Activated T-helper 1 cell treated with anti-CD3 and anti-CD28 coated beads, Interleukin-12 subunit alpha, Interleukin-12 subunit beta, Interleukin-2, Interleukin-4 antibody, amounts not matched to agents 30 ng/mL and 10 ng/mL and 1 ng/mL, durations not matched to agents 14 hours and 24 hours and 36 hours (primary cell): ENCODE measurements around the gene SZT2. TPM values are rescaled to one million over a fixed set of nuclear protein-coding genes. Genes with fewer than 3 reads are reported as not detected.
A peak's percentile ranks its signal among the peaks of the same experiment; 100 is the strongest.
"Not testable (repeated sequence)": the region's sequence is repeated elsewhere in the genome, so short reads cannot be mapped to it uniquely, and the experiment has no call there.

Source experiments
- DNase-seq: peaks from one replicate; pipeline ENCODE4 v3.0.0; 2021; ENCODE audit warnings: low spot score
- H3K27ac Mint-ChIP-seq: one replicate; pipeline ENCODE4 v1.8.0; 2021; ENCODE audit warnings: mild to moderate bottlenecking, mixed read lengths
- H3K27me3 Mint-ChIP-seq: one replicate; pipeline ENCODE4 v1.8.0; 2022; ENCODE audit warnings: mild to moderate bottlenecking, moderate library complexity, mixed read lengths; ENCODE audit not compliant: insufficient read depth
- H3K36me3 Mint-ChIP-seq: one replicate; pipeline ENCODE4 v1.8.0; 2021; ENCODE audit warnings: low read depth, mixed read lengths
- H3K4me1 Mint-ChIP-seq: one replicate; pipeline ENCODE4 v1.8.0; 2021; ENCODE audit warnings: low read depth, mixed read lengths
- H3K4me3 Mint-ChIP-seq: one replicate; pipeline ENCODE4 v1.8.0; 2021; ENCODE audit warnings: mild to moderate bottlenecking, moderate library complexity, mixed read lengths
- H3K9me3 Mint-ChIP-seq: one replicate; pipeline ENCODE4 v1.8.0; 2021; ENCODE audit warnings: mixed read lengths
- intact Hi-C: fragments of 100-400 bp; cut with micrococcal nuclease; formaldehyde crosslinking; loops from one replicate; pipeline ENCODE4 v1.15.1; 2024
- total RNA-seq: library from RNA; stranded (reverse); gene quantifications from 2 replicates; pipeline ENCODE4 v1.2.3, GENCODE V29; 2022

SZT2 gene
- total RNA-seq, 1 donor from 2014 or later = 59.2 TPM

GRCh38 chr1:43452789-43453441 is 63.2 kb downstream of the SZT2 start:
- Mint-ChIP-seq H3K36me3 (peaks cover 27% of the 10 kb centered on the region), H3K9me3 (no peaks in the 10 kb centered on the region), H3K4me3 (peak overlapping the region; percentile 76), H3K27ac (peak overlapping the region; percentile 81), H3K27me3 (peaks cover 17% of the 10 kb centered on the region), H3K4me1 (peaks cover 18% of the 10 kb centered on the region)
- intact Hi-C loops = loop anchor here (5.0 kb wide), 2 partner anchors 199 to 254 kb away; partner anchors contain the start of genes KDM4A and ST3GAL3
- no peak for DNase-seq

- peak; percentile 68 for DNase-seq
- peak within 1 kb of the TSS; percentile 81 for H3K27ac Mint-ChIP-seq
- peaks cover 27% of the 10 kb centered on the region for H3K36me3 Mint-ChIP-seq
- intact Hi-C loops = loop anchor here (1.0 to 5.0 kb wide), 5 partner anchors 85 to 281 kb away; partner anchors contain the start of genes CDC20, CFAP57, EBNA1BP2 and ELOVL1
- H3K4me1 Mint-ChIP-seq = peaks cover 18% of the 10 kb centered on the region
- H3K9me3 Mint-ChIP-seq = no peaks in the 10 kb centered on the region
- H3K27me3 Mint-ChIP-seq = peaks cover 20% of the 10 kb centered on the region
- H3K4me3 Mint-ChIP-seq = peak within 1 kb of the TSS; percentile 84
These were observed 64.0 kb downstream of the SZT2 start, which contains the start of gene HYI for GRCh38 chr1:43453442-43454269. Gene HYI, minus strand, starts transcription at chr1:43453931. Its CDS starts 138 bp downstream, at chr1:43453793.

- peak; percentile 61 for DNase-seq
- Mint-ChIP-seq H3K9me3 (no peaks in the 10 kb centered on the region), H3K4me3 (peak overlapping the region; percentile 84), H3K4me1 (peaks cover 18% of the 10 kb centered on the region), H3K36me3 (peaks cover 24% of the 10 kb centered on the region), H3K27ac (peak overlapping the region; percentile 79), H3K27me3 (peaks cover 28% of the 10 kb centered on the region)
- intact Hi-C loops = loop anchor here (1.0 to 5.0 kb wide), 5 partner anchors 86 to 282 kb away; partner anchors contain the start of genes CDC20, CFAP57, EBNA1BP2 and ELOVL1
These were observed 64.7 kb downstream of the SZT2 start for GRCh38 chr1:43454270-43455011.

GRCh38 chr1:43455213-43455889 is 65.7 kb downstream of the SZT2 start:
- DNase-seq = no peak
- Mint-ChIP-seq H3K4me3 (no peak overlapping the region), H3K36me3 (peaks cover 24% of the 10 kb centered on the region), H3K9me3 (no peaks in the 10 kb centered on the region), H3K27me3 (peaks cover 33% of the 10 kb centered on the region), H3K4me1 (peaks cover 18% of the 10 kb centered on the region), H3K27ac (no peak overlapping the region)
- intact Hi-C loops = no loop called here

GRCh38 chr1:43458379-43458778 is 68.7 kb downstream of the SZT2 start:
- intact Hi-C loops = not testable (repeated sequence)

GRCh38 chr1:43460988-43461693 is 71.4 kb downstream of the SZT2 start:
- Mint-ChIP-seq H3K27me3 (peaks cover 32% of the 10 kb centered on the region), H3K36me3 (no peaks in the 10 kb centered on the region), H3K4me1 (peaks cover 9% of the 10 kb centered on the region), H3K27ac (no peak overlapping the region), H3K9me3 (no peaks in the 10 kb centered on the region), H3K4me3 (no peak overlapping the region)
- DNase-seq = no peak
- intact Hi-C loops = no loop called here

More at GRCh38 chr1:43458379-43458778, 68.7 kb downstream of the SZT2 start:
- H3K36me3 Mint-ChIP-seq, H3K4me3 Mint-ChIP-seq, H3K9me3 Mint-ChIP-seq, DNase-seq, H3K27ac Mint-ChIP-seq: not testable (repeated sequence)
- peaks cover 35% of the 10 kb centered on the region for H3K27me3 Mint-ChIP-seq
- H3K4me1 Mint-ChIP-seq = peaks cover 18% of the 10 kb centered on the region

GRCh38 chr1:43463479-43463878 is 73.8 kb downstream of the SZT2 start:
- no peak for DNase-seq
- Mint-ChIP-seq H3K4me1 (peaks cover 14% of the 10 kb centered on the region), H3K36me3 (no peaks in the 10 kb centered on the region), H3K9me3 (no peaks in the 10 kb centered on the region), H3K27ac (no peak overlapping the region), H3K4me3 (no peak overlapping the region), H3K27me3 (peaks cover 19% of the 10 kb centered on the region)
- intact Hi-C loops = no loop called here

GRCh38 chr1:43464681-43465504 is 75.2 kb downstream of the SZT2 start:
- Mint-ChIP-seq H3K9me3 (no peaks in the 10 kb centered on the region), H3K4me1 (peaks cover 14% of the 10 kb centered on the region)

GRCh38 chr1:43465505-43466067 is 75.9 kb downstream of the SZT2 start:
- no peak overlapping the region for H3K27ac Mint-ChIP-seq
- H3K4me3 Mint-ChIP-seq = no peak overlapping the region
- no peaks in the 10 kb centered on the region for H3K9me3 Mint-ChIP-seq
- intact Hi-C loops = no loop called here
- H3K36me3 Mint-ChIP-seq = no peaks in the 10 kb centered on the region
- peaks cover 8% of the 10 kb centered on the region for H3K27me3 Mint-ChIP-seq
- no peak for DNase-seq
- peaks cover 14% of the 10 kb centered on the region for H3K4me1 Mint-ChIP-seq

More at GRCh38 chr1:43464681-43465504, 75.2 kb downstream of the SZT2 start:
- H3K27ac Mint-ChIP-seq = no peak overlapping the region
- intact Hi-C loops = no loop called here
- no peak for DNase-seq
- H3K36me3 Mint-ChIP-seq = no peaks in the 10 kb centered on the region
- H3K27me3 Mint-ChIP-seq = peaks cover 7% of the 10 kb centered on the region
- H3K4me3 Mint-ChIP-seq = no peak overlapping the region

GRCh38 chr1:43466403-43466802 is 76.7 kb downstream of the SZT2 start:
- Mint-ChIP-seq H3K27me3 (peaks cover 6% of the 10 kb centered on the region), H3K4me1 (peaks cover 9% of the 10 kb centered on the region), H3K36me3 (no peaks in the 10 kb centered on the region), H3K9me3 (no peaks in the 10 kb centered on the region), H3K4me3 (no peak overlapping the region), H3K27ac (no peak overlapping the region)
- DNase-seq = no peak
- intact Hi-C loops = no loop called here

- no peak overlapping the region for H3K27ac Mint-ChIP-seq
- H3K27me3 Mint-ChIP-seq = peaks cover 8% of the 10 kb centered on the region
These were observed 78.7 kb downstream of the SZT2 start for GRCh38 chr1:43468414-43468813.

More at GRCh38 chr1:43468414-43468813, 78.7 kb downstream of the SZT2 start:
- intact Hi-C loops = no loop called here
- H3K36me3 Mint-ChIP-seq = no peaks in the 10 kb centered on the region
- peaks cover 7% of the 10 kb centered on the region for H3K4me1 Mint-ChIP-seq
- no peak overlapping the region for H3K4me3 Mint-ChIP-seq
- no peaks in the 10 kb centered on the region for H3K9me3 Mint-ChIP-seq
- DNase-seq = no peak
